HG02885 (cell line): ENCODE results near the gene IGF1.

ENCODE experiments used
- ATAC-seq: cut with Tn5 transposase; IDR thresholded peaks from one replicate; pipeline ENCODE4 v1.9.1; 2021; ENCODE audit warnings: mild to moderate bottlenecking; ENCODE audit not compliant: unreplicated experiment, poor library complexity

Gene IGF1

DNA sequence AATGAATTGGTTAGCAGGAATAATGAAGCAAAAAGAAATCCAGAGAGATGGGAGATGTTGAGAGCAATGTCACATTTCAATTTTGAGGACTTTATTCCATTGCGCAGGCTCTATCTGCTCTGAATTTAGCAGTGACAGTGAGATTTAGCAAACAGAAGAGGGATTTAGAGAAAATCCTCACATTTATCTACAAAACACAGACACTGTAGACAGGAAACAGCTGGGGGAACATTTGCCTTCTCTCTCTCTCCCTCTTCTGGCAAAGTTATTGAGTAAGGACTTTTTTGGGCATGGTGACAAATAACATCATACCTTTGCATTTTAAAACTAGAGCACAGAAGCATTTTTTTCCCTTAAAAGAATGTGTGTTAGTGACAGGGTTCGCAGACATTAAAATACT lies at the start of gene IGF1:
Gene IGF1 (minus strand): TSS at position 158 of the 400 bp plus-strand sequence. CDS start 182 bp downstream, outside the sequence.
- no peak for ATAC-seq

DNA sequence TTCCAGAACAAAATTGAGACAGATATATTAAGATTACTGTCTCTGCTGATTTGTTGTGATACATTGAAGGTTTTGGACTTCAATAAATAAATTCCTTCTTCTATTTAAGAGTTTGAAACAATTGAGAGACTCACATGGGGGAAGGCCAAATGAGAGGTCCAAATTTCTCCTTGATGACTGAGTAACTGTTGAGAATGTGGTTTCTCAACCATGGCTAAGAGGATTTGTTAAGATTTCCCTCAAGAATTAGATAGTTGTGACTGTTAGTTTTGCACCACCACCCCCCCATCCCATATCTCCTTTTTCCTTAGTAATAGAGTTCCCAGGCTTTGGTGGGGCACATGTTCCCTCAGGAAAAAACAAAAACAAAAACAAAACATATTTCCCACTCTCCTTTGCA lies 47.7 kb upstream of the IGF1 start:
- ATAC-seq = no peak

DNA sequence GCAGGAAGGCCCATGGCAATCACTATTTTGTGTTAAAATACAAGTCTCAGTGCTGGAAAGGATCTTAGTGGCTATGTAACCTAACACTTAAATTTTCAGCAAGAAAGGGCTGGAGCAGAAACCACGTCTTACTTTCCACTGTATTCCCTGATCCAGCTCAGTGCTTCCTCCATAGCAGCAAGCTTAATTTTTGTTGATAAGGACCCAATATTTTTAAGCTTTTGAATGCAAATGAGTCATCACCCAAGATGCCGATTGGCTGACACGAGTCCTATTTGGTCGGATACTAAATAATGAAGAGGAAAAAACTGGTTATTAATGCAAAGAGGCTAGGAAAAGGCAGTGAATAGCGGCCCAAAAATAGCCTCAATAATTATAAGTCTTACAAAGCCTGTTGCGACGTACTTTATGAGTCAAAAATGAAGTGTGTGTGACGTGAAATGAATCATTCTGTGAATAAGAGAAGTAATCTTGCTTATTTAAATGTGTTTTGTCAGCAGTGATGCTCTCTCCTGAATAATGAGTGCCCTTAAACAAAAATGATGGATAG lies 46.9 kb upstream of the IGF1 start:
- no peak for ATAC-seq

DNA sequence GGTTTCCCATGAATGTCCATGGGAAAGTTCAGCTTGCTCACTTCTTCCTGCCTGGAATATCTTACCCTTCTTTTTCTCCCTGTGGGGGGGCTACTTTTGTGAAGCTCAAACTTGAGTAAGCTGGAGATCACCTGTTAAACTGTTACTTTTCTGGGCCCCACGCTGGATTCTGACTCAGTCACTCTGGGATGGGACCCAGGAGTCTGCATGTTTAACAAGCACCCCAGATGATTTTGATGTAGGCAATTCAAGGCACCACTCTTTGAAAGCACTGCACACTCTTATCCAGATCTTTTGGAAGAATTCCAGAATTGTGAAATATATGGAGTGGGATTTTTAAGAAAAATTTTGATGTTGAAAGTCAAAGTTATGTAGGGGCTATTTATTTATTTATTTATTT lies 46.3 kb upstream of the IGF1 start:
- ATAC-seq = no peak

DNA sequence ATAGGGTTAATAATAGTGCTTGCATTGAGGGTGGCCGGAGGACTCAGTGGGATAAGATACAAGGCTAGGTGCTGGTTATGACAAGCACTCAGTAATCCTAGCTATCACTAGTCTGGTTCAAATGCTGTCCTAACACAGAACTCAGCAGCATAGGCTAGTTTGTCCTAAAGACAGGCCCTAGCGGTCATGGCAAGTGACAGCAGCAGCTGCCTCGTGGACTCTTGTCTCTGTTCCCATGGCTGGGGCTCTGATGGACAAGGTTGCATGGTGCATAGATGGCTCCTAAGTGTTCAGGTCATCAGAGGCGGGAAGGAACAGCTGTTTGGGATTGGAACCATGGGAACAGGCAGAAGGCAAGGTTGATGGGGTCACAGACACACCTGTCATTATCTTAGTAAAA lies 42.4 kb upstream of the IGF1 start:
- ATAC-seq = no peak

DNA sequence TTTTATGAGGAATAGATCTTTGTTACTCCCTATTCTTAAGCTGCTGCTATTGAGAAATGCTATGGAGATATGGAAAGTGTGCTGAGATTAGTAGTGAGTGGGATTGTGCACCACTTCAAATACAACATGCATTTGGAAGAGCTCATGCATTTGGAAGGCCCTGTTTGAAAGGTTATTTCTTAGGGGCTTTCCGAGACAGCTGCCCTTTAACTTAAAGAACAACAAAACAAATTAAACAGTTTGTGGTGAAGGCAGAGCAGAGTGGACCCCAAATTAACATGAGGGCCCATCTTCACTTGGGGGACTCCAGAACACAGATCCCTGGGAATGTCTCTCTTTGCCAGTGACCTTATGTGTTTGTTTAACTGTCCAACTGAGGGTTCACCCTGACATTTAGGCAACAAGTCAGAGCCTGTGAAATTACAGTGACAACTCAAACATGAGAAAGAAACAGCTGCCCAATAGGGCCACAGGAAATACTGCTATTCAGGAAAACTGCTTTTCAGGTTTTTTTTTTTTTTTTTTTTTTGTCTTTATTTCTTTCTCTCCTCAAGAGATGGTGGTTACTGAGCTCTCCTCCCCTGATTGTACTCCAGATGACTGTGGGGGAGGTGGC lies 41.4 kb upstream of the IGF1 start:
- no peak for ATAC-seq

DNA sequence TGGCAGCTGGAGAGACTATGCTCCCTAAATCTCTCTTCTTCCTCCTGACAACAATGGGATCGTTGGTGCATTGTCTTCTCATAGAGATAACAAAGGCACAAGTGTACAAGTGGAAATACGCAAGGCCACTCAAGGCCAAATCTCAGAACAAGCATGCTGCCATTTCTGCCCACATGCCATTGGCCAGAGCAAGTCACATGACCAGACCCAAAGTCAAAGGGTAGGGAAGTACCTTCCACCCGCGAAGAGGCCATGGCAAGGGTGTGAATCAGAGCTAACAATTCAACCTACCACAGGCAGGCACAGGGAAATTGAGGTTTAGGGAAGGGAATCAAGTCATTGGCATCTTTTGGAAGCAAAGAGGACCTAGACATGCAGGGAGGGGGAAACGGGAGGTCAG lies 38.5 kb upstream of the IGF1 start:
- ATAC-seq = no peak

DNA sequence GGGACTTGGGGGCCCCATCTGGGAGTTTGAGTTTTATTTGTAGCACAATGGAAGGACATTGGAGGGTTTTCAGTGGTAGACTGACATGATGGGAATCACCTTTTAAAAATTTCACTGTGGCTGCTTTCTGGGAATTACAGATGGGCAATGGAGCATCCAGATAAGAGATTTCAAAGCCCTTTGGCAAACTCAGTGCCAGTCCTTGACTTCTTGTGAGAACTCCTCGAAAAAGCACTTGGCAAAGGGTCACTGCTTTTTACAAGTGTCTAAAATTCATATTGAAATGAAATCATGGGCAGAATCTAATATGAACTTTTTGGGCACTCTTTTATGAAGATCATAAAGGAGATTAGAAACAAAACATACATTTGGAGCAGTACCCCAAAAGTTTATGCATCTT lies 34.3 kb upstream of the IGF1 start:
- no peak for ATAC-seq

DNA sequence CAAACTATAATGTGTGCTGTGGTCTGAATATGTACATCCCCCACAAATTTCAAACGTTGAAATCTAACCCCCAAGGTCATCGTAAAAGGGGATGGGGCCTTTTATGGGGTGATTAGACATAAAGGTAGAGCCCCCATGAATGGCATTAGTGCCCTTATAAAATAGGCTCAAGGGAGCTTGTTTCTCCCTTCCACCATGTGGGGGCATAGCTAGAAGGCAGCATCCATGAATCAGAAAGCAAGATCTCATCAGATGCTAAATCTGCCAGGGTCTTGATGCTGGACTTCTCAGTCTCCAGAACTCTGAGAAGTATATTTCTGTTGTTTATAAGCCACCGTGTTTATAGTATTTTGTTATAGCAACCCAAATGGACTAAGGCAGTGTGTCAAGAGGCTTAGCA lies 33.4 kb upstream of the IGF1 start:
- ATAC-seq = no peak

DNA sequence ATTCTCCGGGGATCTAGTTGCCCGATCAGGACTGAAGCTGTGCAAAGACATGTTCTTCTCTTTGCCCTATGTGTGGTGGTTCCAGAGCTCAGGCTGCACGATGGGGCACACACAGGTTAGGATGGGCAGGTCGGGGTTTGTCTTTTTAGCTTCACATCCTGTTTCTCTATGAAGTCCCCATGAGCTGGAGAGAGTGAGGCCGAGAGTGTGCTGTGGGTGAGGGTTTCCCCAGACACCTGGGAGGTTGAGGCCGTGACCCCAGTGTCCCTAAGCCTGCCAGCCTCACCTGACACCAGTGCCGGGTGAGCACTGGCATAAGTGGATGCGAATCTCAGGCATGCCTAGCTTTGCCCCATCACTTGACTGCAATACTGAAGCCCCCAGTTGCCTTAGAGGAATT lies 32.9 kb upstream of the IGF1 start:
- peak; percentile 80 for ATAC-seq

DNA sequence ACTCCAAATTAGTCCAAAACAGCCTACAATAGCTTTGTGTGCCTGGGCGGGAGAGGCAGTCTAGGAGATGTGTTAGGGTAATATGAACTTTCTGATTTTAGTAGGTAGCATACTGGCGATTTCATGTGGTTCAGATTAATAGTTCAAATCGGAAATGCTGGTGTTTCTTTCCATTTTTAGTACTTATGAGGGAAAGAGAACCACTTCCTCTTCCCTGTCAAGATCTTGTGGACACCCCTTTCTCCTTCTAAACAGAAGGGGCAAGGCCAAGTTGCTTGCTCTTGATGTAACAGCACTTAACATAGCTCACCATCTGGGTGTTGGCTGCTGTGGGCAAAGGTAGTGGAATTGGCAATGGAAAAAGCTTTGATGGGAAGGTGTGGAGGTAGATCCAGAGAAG lies 32.2 kb upstream of the IGF1 start:
- ATAC-seq = peak; percentile 20

DNA sequence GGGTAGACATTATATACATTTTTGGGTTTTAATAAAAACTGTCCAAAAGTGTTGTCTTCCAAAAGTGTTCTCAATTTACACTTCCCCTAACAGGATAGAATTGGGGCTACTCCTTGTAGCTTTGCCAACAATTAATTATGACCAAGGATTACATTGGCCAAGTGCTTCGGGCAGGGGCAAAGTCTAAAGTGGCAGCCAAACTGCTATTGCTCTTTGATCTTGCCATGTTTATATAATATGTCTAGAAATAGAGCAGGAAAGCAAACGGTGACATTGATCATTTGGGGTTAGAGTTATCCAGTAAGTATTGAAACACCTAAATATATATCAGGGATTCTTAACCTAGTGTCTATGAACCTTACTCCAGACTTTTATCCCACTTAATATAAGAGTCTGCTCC lies 31.2 kb upstream of the IGF1 start:
- ATAC-seq = no peak

DNA sequence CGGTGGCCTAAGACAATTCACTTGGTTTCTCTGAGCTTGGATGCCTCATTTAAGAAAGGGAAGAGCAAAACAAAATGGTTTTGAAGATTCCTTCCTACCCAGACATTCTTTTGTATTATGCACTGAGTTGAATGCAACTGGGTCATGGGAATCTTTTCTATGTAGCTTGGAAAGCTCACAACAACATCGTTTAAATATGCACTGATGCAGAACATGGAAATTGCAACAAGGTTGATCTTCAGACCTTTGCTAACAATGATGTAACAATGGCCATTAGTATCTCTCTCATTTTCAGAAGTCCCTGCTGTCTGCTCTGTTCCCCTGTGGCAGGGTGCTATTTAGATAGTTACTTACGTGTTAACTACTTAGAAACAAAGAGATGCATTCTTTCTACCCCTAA lies 30.1 kb upstream of the IGF1 start:
- ATAC-seq = no peak

DNA sequence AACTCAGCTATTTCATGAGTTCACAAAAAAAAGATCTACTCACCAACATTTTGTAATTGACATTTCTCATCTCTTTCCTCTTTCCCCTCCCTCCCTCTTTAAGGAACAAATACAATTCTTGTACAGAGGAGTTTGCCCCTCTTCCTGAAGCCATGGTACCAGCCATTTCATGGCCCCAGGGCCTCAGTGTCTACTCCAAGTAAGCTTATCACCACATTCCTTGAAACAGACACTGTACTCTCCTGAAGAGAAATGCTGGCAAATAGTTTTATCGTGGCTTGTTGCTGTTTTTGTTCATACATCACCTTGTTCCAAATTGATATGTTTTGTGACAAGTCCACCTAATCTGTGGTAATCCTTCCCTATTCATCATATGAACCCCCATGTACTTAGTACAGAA lies 29.7 kb upstream of the IGF1 start:
- ATAC-seq = no peak

DNA sequence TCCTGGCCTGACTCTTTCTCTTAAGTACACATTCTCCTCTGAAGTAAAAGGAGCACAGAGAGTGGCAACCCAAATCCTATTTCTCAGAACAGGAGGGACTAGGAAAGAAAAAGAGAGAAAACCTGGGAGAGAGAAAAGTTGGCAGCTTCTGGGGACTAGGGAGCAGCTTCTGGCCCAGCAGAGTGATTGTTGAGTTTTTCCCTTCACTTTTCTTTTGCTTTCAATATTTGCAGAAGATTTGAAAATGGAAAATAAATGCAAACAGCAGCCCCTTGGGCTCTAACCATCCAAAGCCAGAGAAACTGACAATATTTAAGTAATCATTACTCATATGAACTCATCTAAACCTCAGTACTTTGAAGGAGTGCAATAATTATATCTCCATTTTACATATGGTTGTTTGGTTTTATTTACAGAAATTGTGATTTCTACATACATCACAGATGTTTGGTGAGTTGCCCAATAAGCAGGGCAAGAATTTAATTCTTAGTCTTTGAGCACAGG lies 28.8 kb upstream of the IGF1 start:
- ATAC-seq = no peak

DNA sequence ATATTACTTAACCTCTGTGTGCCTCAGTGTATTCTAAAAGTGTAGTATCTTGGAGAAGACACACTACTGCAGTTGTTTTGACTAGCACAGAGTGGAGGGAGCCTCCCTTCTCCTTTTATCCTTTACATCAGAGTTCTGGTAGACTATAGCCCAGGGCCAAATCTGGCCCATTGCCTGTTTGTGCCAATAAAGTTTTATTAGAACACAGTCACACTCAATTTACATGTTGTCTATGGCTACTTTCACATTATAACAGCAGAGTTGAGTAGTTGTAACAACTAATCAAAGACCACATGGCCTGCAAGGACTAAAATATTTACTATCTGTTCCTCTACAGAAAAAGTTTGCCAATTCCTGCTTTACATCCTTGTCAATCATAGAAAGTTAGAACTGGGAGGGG lies 27.7 kb upstream of the IGF1 start:
- no peak for ATAC-seq

DNA sequence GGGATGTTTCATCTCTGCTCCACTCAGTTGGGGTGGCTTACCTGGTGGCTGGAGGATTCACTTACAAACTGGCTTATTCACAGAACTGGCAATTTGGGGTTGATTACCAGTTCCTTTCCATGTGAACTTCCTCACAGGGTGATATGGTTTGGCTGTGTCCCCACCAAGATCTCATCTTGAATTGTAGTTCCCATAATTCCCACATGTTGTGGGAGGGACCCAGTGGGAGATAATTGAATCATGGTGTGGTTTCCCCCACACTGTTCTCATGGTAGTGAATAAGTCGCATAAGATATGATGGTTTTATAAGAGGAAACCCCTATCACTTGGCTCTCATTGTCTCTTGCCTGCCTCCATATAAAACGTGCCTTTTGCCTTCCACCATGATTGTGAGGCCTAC lies 26.9 kb upstream of the IGF1 start:
- no peak for ATAC-seq

DNA sequence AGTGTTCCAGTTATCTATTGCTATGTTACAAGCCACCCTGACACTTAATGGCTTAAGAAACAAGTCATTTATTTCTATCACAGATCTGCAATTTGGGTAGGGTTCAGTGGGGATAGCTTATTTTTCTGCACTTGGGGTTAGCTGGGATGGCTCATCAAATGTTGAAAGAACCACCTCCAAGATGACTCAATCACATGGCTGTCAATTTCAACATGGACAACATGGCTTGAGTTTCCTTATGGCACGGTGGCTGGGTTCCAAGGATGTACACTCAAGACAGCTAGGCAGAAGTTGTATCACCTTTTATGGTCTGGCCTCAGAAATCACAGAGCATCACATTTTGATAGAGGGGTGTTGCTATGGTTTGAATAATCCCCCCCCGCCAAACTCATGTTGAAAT lies 24.5 kb upstream of the IGF1 start:
- no peak for ATAC-seq

DNA sequence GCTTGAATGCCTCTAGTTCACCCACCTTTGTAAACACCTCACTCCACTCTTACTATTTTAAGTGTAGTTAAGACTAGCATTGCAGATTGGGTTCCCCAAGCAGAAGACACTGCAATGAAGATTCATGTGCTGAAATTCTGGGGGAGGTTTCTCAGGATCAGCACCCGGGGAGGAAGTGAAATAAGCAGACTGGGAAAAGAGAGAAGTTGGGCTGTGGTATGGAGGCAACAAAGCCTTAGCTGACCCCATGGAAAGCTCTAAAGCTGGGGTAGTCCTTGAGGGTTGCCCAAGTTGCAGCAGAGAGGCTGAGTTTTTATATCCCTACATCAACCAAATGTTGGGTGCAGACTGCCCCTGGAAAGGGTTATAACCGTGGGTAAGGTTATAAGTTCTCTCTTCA lies 23.9 kb upstream of the IGF1 start:
- ATAC-seq = no peak

DNA sequence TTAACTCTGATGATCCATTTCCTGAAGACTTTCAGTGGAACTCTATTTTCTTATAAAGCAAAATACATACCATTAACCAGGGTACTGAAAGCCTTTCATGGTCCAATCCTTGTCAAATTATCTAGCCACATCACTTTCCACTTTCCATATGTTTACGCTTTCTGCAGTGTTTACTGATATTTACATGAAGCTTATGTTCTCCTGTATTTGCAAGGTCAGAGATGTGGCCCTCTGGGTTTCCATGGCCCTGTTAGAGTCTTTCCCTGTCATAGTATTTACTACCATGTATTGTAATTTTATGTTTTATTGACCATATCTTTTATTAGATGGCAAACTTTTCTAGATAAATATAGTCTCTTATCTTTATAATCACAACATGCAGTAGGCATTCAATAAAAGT lies 23.5 kb upstream of the IGF1 start:
- ATAC-seq = no peak

DNA sequence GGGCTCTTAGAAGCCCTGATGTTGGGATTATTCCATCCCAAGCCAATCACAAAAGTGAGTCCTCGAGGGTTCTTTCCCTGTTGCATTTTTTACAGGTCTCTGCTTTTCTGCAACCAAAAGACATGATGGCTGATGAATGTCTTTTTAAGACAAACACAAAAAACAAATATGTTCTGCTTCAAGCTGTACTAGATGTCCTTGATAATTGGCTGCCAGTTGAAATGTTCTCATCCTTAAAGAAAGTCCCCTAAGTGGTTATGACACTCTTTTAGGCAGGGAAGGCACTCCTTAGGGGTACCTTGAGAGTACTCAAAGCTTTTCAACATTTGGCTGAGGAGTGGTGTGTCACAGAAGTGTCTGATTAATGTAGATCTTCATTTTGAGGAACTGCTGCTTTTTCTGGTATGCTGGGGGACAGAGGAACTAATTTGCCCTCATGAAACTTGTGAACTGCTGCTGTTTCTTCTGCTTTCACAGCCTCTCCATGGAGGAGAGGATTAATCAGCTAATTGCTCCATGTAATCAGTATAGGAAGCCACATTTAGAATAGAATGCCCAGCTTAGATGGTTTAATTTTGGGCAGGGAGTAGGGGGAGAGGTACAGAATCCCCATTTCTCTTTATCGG lies 22.8 kb upstream of the IGF1 start:
- ATAC-seq = peak; percentile 73

DNA sequence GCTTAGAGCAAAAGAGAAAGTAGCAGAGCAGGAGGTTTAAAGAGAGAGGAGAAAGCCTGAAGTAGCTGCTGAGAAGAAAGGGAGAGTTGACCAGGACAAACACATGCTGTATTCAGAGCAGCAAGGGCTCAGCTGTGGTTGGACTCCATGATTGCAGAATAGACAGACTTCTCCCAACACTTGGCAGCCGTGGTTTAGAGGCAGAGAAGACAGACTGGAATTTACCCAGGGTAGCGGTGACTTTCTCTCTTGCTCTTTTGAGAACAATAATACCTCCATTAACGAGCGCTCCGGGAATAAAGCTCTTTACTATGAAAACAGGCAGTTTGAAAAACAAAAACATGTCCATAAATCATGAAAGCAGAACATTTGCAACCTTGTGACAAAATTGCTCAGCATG lies 21.4 kb upstream of the IGF1 start:
- no peak for ATAC-seq
